ENCODE data around the gene LDLRAP1. TPM values are rescaled to one million over a fixed set of nuclear protein-coding genes. Genes with fewer than 3 reads are reported as not detected.
"Not testable (repeated sequence)": the region's sequence is repeated elsewhere in the genome, so short reads cannot be mapped to it uniquely, and the experiment has no call there.

The LDLRAP1 gene
- total RNA-seq, 1 donor from 2014 or later = 22.3 TPM

DNA sequence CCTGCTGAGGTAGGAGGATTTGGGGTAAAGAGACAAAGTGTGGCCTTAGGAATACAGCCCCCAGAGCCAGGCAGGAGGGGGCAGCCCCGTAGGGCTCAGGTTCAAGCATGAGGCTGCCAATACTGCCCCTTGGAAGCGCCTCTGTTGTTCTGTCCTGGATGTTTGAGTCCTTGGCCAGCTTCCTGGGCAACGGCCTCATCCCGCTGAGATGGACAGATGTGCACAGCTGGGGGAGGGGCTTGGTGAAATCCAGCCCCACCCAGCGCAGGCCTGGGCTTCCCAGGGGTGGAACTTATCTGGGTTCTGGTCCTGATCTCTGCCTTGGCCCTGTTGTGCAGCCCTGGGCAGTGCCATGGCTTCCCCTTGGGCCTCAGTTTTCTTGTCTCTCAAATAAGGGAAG, 38.4 kb downstream of the LDLRAP1 start:
- Histone ChIP-seq H3K4me1 (no peaks in the 10 kb centered on the region), H3K27ac (no peak overlapping the region), H3K27me3 (no peaks in the 10 kb centered on the region), H3K36me3 (no peaks in the 10 kb centered on the region), H3K9me3 (no peaks in the 10 kb centered on the region), H3K4me3 (no peak overlapping the region)
- no peak for TF ChIP-seq POLR2AphosphoS5 (IDR thresholded peaks at IDR 0.05; ENCODE audit: insufficient read depth in 1 of 2, low read depth in 1 of 2)
- TF ChIP-seq, protein P1, sequence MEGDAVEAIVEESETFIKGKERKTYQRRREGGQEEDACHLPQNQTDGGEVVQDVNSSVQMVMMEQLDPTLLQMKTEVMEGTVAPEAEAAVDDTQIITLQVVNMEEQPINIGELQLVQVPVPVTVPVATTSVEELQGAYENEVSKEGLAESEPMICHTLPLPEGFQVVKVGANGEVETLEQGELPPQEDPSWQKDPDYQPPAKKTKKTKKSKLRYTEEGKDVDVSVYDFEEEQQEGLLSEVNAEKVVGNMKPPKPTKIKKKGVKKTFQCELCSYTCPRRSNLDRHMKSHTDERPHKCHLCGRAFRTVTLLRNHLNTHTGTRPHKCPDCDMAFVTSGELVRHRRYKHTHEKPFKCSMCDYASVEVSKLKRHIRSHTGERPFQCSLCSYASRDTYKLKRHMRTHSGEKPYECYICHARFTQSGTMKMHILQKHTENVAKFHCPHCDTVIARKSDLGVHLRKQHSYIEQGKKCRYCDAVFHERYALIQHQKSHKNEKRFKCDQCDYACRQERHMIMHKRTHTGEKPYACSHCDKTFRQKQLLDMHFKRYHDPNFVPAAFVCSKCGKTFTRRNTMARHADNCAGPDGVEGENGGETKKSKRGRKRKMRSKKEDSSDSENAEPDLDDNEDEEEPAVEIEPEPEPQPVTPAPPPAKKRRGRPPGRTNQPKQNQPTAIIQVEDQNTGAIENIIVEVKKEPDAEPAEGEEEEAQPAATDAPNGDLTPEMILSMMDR (IDR thresholded peaks at IDR 0.05) = no peak
- no peak for TF ChIP-seq POLR2A (IDR thresholded peaks at IDR 0.05)
- DNase-seq (ENCODE audit: extremely low spot score in 2 of 2) = no peak
- intact Hi-C loops (cut with DNase I) = no loop called here

DNA sequence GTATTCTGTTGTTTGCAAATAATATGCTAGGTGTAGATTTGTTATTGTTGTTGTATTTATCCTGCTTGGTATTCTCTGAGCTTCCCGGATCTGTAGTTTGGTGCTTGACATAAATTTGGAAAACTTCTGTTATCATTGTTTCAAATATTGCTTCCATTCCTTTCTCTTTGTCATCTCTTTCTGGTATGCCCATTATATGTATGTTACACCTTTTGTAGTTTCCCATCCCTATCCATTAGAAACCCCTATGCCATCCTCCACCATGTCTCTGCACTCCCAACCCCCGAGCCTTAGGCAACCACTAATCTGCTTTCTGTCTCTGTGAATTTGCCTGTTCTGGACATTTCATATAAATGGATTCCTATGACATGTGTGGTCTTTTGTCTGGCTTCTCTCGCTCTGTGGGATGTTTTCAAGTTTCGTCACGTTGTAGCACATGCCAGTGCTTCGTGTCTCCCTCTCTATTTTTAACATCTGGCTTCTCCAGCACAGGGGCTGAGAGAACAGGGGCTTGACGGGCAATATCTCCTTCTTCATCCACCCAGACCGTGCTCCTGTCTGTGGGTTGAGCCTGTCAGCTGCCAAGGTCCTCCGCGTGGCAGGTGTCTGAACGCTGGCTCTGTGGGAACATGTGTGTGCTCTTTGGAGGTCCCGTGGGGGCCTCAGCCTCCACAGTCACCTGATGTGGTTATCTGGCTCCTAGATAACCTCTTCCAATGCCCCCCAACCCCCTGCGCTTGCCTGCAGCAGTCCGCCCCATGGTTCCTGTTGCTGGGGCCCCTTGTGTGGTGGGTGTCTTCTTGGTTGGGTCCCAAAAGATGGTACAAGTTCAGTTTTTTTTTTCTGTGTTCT, 40.3 kb downstream of the LDLRAP1 start:
- no peaks in the 10 kb centered on the region for H3K36me3 ChIP-seq
- intact Hi-C loops (cut with DNase I) = no loop called here
- TF ChIP-seq POLR2AphosphoS5 (IDR thresholded peaks at IDR 0.05; ENCODE audit: insufficient read depth in 1 of 2, low read depth in 1 of 2) (no peak), POLR2A (IDR thresholded peaks at IDR 0.05) (no peak)
- TF ChIP-seq, protein P1 (IDR thresholded peaks at IDR 0.05) = no peak
- H3K4me3 ChIP-seq = no peak overlapping the region
- H3K27me3 ChIP-seq = no peaks in the 10 kb centered on the region
- no peak for DNase-seq (ENCODE audit: extremely low spot score in 2 of 2)
- no peaks in the 10 kb centered on the region for H3K9me3 ChIP-seq
- H3K4me1 ChIP-seq = no peaks in the 10 kb centered on the region
- H3K27ac ChIP-seq = no peak overlapping the region

DNA sequence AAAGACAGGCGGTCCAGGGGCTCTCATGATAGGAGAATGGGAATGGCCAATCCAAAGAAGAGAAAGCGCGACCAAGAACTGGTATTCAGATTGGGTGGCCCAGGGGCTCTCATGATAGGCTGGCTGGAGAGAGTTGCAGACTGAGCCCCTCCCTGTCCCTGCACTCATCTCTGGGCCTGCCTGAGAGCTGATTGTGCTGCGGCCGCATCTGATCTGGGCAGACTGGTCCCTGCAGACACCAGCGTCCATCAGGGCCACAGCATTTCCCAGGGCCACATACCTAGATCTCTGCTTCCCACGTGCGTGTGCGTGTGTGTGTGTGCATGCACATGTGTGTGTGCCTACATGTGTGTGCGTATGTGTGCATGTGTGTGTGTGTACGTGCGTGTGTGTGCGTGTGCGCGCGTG, 42.8 kb downstream of the LDLRAP1 start:
- H3K9me3 ChIP-seq = no peaks in the 10 kb centered on the region
- no peak overlapping the region for H3K4me3 ChIP-seq
- no peaks in the 10 kb centered on the region for H3K4me1 ChIP-seq
- no peak for DNase-seq (ENCODE audit: extremely low spot score in 2 of 2)
- H3K27ac ChIP-seq = no peak overlapping the region
- TF ChIP-seq, protein P1 (IDR thresholded peaks at IDR 0.05) = no peak
- TF ChIP-seq POLR2A (IDR thresholded peaks at IDR 0.05) = no peak
- TF ChIP-seq POLR2AphosphoS5 (IDR thresholded peaks at IDR 0.05; ENCODE audit: insufficient read depth in 1 of 2, low read depth in 1 of 2) = no peak
- intact Hi-C loops (cut with DNase I) = no loop called here
- H3K36me3 ChIP-seq = no peaks in the 10 kb centered on the region
- H3K27me3 ChIP-seq = no peaks in the 10 kb centered on the region

DNA sequence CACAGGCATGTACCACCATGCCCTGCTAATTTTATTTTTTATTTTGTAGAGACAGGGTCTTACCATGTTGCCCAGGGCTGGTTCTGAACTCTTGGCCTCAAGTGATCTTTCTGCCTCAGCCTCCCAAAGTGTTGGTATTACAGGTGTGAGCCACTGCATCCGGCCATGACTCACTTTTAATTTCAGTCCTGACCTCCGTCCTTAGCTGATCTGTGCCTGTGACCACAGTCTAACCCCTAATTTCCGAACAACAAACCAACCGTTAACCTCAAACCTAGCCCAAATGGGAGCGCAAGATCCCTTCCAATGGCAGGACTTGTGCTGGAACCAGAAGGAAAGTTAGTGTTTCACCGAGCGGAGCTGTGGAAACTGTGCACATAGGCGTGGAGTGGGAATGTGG, 43.9 kb downstream of the LDLRAP1 start:
- Histone ChIP-seq H3K36me3 (no peaks in the 10 kb centered on the region), H3K9me3 (no peaks in the 10 kb centered on the region), H3K4me3 (no peak overlapping the region), H3K27me3 (no peaks in the 10 kb centered on the region), H3K4me1 (no peaks in the 10 kb centered on the region), H3K27ac (no peak overlapping the region)
- intact Hi-C loops (cut with DNase I) = no loop called here
- DNase-seq (ENCODE audit: extremely low spot score in 2 of 2) = no peak
- no peak for TF ChIP-seq POLR2A (IDR thresholded peaks at IDR 0.05)
- TF ChIP-seq, protein P1 (IDR thresholded peaks at IDR 0.05) = no peak
- no peak for TF ChIP-seq POLR2AphosphoS5 (IDR thresholded peaks at IDR 0.05; ENCODE audit: insufficient read depth in 1 of 2, low read depth in 1 of 2)

DNA sequence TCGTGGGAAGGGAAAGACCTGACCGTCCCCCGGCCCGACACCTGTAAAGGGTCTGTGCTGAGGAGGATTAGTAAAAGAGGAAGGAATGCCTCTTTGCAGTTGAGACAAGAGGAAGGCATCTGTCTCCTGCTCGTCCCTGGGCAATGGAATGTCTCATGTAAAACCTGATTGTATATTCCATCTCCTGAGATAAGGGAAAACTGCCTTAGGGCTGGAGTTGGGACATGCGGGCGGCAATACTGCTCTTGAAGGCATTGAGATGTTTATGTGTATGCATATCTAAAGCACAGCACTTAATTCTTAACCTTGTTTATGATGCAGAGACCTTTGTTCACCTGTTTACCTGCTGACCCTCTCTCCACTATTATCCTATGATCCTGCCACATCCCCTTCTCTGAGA, 44.8 kb downstream of the LDLRAP1 start:
- H3K9me3 ChIP-seq; H3K27ac ChIP-seq; H3K27me3 ChIP-seq; intact Hi-C loops (cut with DNase I); DNase-seq (ENCODE audit: extremely low spot score in 2 of 2); H3K4me1 ChIP-seq; H3K4me3 ChIP-seq; H3K36me3 ChIP-seq: not testable (repeated sequence)

DNA sequence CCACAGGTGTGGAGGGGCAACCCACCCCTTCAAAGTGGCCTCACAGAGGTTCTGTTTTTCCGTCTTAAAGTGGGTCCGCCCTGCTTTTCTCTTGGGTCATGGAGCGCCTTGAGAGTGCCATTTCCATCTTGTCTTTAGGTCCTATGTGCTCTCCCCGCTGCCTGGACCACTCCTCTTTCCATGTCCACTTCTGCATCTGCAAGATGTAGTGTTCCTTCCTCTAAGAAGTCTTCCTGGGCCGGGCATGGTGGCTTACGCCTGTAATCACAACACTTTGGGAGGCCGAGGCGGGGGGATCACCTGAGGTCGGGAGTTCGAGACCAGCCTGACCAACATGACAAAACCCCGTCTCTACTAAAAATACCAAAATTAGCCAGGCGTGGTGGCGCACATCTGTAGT, 45.4 kb downstream of the LDLRAP1 start:
- H3K27ac ChIP-seq; H3K27me3 ChIP-seq; H3K36me3 ChIP-seq; H3K4me1 ChIP-seq; DNase-seq (ENCODE audit: extremely low spot score in 2 of 2); H3K9me3 ChIP-seq; H3K4me3 ChIP-seq; intact Hi-C loops (cut with DNase I): not testable (repeated sequence)

Data from vagina (tissue), 2 donors.